GM12801 (cell line): ENCODE data around the gene CMIP.

Experiments
- CTCF ChIP-seq: IDR thresholded peaks from one replicate; pipeline ENCODE4 v1.5.1; 2011; ENCODE audit warnings: control low read depth; ENCODE audit not compliant: insufficient read length; ENCODE audit errors: extremely low read depth

The CMIP gene

GRCh38 chr16:81523387-81524115, 78.9 kb downstream of the CMIP start:
- TF ChIP-seq CTCF = no peak

- no peak for TF ChIP-seq CTCF
Observed at GRCh38 chr16:81524382-81524781, 79.8 kb downstream of the CMIP start.

GRCh38 chr16:81526199-81526598, 81.6 kb downstream of the CMIP start:
- no peak for TF ChIP-seq CTCF

GRCh38 chr16:81526935-81527334, 82.3 kb downstream of the CMIP start:
- no peak for TF ChIP-seq CTCF

GRCh38 chr16:81527477-81528178, 83.0 kb downstream of the CMIP start:
- TF ChIP-seq CTCF = no peak

- TF ChIP-seq CTCF = no peak
Observed at GRCh38 chr16:81528256-81528655, 83.6 kb downstream of the CMIP start.

GRCh38 chr16:81530296-81530721, 85.7 kb downstream of the CMIP start:
- no peak for TF ChIP-seq CTCF
